GM18909 (cell line): ENCODE data around the gene FSD1.
"Not testable (repeated sequence)": the region's sequence is repeated elsewhere in the genome, so short reads cannot be mapped to it uniquely, and the experiment has no call there.

Experiments used
- ATAC-seq: cut with Tn5 transposase; IDR thresholded peaks from one replicate; pipeline ENCODE4 v1.9.1; 2021; ENCODE audit warnings: mild to moderate bottlenecking; ENCODE audit not compliant: unreplicated experiment, poor library complexity

Gene FSD1

GRCh38 chr19:4342314-4342614, 37.9 kb downstream of the FSD1 start:
- ATAC-seq, result no peak

DNA sequence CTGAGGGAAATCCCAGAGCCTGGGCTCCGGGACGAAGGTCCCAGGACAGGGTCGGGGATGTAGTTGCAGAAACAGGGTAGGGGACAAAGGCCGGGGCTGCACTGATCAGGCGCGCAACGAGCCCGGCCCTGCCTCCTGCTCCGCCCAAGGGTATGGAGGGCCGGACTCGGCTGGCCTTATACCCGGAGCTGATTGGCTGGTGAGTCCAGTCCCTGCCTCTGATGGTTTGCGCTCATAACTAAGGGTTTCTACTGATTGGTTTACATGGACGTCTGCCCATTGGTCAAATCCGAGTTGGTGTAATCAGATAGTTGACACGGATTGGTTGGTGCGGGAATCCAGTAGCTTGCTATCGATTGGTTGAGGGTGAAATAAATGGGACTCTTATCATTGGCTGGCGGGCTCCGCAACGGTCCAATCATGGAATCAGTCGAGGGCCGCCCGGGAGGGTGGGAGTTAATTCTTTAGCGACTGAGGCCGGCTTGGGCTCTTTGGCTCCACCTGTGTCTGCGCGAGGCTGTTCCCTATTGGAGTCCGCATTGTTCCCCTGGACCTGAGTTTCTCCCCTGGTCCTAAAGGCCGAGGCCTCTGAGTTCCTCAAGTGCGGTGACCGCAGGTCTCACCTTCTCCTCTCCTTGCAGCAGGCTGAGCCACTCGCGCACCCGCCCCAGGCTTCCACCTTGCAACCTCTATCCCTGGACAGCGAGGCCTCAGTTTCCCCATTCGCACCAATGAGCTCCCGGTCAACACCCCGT, 38.4 kb downstream of the FSD1 start:
- peak; percentile 86 for ATAC-seq

DNA sequence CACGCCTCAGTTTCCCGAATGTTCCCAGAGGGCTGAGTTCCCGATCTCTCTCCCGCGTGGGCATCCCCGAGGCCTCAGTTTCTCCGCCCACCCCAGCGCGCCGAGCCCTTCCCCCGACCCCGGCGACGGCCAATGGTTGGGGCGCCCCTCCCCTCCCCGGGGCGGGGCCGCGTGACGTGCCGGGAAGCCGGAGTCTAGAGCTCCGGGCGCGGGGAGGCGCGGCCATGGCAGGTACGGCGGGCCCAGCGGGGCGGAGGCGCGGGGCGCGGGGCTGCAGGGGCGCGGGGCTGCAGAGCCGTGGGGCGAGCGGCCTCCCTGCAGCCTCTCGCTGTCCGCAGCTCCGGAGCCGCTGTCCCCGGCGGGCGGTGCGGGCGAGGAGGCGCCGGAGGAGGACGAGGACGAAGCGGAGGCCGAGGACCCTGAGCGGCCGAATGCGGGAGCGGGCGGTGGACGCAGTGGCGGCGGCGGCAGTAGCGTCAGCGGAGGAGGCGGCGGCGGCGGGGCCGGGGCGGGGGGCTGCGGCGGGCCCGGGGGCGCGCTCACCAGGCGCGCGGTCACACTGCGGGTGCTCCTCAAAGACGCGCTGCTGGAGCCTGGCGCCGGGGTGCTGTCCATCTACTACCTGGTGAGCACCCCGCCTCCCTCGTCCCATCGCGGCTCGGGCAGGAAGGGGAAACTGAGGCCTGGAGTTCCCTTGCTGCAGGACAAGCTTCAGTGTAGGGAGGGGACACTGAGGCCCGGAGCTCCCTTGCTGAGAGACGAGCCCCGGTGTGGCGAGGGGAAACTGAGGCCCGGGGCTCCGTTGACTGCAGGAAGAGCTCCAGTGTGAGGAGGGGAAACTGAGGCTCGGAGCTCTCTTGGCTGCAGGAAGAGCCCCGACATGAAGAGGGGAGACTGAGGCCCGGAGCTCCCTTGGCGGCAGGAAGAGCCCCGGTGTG, 39.2 kb downstream of the FSD1 start, which contains the start of gene MPND:
TSS of gene MPND (plus strand) at position 193 of the 938 bp plus-strand sequence. CDS start at position 225, 32 bp downstream.
- ATAC-seq, result peak; percentile 70

DNA sequence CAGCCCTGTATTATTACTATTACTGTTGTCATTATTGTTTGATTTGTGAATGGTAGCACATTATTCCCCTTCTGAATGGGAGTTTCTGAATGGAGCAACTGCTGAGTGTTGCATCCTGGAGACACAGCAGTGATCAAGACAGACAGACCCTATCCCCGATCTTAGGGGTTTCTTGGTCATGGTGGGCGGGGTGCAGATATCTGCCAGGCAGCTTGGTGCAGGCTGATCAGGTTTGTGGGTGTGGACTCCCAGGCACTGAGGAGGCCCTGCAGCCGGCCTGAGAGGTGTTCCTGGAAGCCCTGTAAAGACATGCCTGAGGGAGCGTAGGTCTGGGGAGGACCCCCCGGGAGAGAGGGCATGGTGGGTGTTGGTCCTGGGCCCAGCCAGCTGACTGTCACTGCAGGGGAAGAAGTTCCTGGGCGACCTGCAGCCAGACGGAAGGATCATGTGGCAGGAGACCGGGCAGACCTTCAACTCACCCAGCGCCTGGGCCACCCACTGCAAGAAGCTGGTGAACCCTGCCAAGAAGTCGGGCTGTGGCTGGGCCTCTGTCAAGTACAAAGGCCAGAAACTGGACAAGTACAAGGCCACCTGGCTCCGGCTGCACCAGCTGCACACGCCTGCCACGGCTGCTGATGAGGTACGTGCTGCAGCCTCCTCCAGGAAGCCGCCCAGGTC, 41.1 kb downstream of the FSD1 start:
- ATAC-seq, result no peak

GRCh38 chr19:4346020-4346383, 41.6 kb downstream of the FSD1 start:
- ATAC-seq, result no peak

GRCh38 chr19:4347521-4347920, 43.1 kb downstream of the FSD1 start:
- no peak for ATAC-seq

DNA sequence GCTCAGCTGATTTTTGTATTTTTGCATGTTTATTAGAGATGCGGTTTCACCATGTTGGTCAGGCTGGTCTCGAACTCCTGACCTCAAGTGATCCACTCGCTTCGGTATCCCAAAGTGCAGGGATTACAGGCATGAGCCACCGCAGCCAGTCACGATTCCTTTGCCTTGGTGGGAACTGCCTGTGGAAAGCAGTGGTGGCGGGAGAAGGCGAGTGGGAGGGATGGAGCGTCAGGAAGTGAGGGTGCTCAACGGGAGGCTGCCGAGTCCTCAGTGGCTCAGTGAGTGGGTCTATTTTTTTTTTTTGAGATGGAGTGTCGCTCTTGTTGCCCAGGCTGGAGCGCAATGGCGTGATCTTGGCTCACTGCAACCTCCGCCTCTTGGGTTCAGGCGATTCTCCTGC, 44.8 kb downstream of the FSD1 start:
- not testable (repeated sequence) for ATAC-seq

- no peak for ATAC-seq
Observed at GRCh38 chr19:4350111-4350510, 45.7 kb downstream of the FSD1 start.

GRCh38 chr19:4350726-4351125, 46.3 kb downstream of the FSD1 start:
- no peak for ATAC-seq

DNA sequence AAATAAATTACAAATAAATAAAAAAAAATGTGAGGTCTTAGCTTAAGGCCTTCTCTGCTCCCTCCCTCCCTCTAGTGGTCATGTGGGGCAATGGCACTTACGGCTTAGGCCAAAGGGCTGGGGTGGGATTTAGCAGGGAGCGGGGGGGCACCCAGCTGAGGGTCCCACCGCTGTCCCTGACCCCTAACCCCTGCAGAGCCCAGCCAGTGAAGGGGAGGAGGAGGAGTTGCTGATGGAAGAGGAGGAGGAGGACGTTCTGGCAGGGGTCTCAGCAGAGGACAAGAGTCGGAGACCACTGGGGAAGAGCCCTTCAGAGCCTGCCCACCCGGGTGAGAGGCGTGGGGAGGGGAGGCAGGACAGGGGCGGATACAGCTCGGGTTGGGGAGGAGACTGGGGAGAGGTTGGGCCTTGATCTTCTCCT, 48.3 kb downstream of the FSD1 start:
- no peak for ATAC-seq

DNA sequence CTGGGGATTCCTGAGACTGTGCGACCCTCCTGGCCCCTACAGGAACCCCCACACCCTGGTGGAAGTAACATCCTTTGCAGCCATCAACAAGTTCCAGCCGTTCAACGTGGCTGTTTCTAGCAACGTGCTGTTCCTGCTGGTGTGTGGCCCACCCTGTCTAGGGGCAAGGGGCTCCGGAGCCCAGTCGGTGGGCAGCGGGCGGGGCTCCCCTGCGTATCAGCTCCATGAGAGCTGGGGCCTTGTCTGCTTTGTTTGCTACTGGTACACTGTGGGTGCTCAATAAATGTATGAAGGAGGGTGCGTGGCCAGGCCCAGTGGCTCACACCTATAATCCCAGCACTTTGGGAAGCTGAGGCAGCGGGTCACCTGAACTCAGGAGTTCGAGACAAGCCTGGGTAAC, 49.9 kb downstream of the FSD1 start:
- ATAC-seq, result no peak

GRCh38 chr19:4354897-4355296, 50.5 kb downstream of the FSD1 start:
- no peak for ATAC-seq

DNA sequence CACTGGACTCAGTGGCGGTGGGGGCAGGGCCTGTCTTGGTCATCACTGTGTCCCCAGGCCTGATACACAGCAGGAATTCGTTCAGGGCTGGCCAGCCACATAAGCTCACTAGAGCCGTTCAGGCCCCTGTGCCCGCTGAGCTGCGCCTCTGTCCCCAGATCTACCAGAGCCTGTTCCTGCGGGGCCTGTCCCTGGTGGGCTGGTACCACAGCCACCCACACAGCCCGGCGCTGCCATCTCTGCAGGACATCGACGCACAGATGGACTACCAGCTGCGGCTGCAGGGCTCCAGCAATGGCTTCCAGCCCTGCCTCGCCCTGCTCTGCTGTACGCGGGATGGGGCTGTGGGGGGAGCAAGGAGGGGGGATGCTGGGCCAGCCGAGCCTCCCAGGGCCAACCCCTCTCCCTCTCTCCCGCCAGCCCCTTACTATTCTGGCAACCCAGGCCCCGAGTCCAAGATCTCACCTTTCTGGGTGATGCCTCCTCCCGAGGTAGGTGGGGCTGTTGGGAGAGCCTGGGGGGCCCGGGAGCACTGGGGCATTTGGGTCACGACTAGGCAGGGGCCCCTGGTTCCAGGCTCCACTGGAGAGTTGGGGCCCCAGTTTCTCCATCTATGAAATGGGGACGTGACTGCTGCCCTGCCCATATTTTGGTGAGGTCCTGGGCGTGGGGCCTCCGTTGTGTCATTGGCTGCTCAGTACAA, 52.8 kb downstream of the FSD1 start:
- ATAC-seq, result no peak

GRCh38 chr19:4357921-4358326, 53.5 kb downstream of the FSD1 start:
- ATAC-seq, result no peak

GRCh38 chr19:4358709-4359626, 54.6 kb downstream of the FSD1 start:
- no peak for ATAC-seq

DNA sequence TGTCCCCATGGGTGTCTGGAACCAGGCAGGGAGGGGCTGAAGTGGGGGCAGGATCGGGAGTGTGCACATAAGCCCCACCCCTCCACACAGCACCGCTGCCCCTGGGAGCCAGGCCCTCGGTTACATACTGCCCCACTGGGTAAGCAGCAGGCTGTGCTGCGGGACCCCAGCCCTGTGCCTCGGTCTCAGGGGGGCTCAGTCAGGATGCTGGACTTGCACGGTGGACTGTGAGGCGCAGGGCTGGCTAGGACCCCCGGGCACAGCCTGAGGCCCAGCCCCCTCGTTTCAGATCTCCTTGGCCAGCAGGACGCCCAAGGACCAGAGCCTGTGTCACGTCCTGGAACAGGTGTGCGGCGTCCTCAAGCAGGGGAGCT, 55.2 kb downstream of the FSD1 start:
- no peak for ATAC-seq

- ATAC-seq, result no peak
Observed at GRCh38 chr19:4360081-4360569, 55.7 kb downstream of the FSD1 start.

GRCh38 chr19:4360641-4361151, 56.3 kb downstream of the FSD1 start:
- no peak for ATAC-seq
